Activated CD4-positive, alpha-beta memory T cell treated with anti-CD3 and anti-CD28 coated beads for 36 hours (primary cell): ENCODE results near the gene GLIPR1. TPM values are rescaled to one million over a fixed set of nuclear protein-coding genes. Genes with fewer than 3 reads are reported as not detected.
"Not testable (repeated sequence)": the region's sequence is repeated elsewhere in the genome, so short reads cannot be mapped to it uniquely, and the experiment has no call there.

ENCODE experiments used
- CTCF ChIA-PET: fragments of 350-600 bp; sonication (Branson Sonifier 250); formaldehyde crosslinking; loops from one replicate; lab custom pipeline; 2021; ENCODE audit warnings: antibody characterized with exemption, inconsistent platforms; lab: Charles Lee
- POLR2A ChIA-PET: fragments of 350-600 bp; sonication (Branson Sonifier 250); formaldehyde crosslinking; loops from one replicate; lab custom pipeline; 2021; ENCODE audit warnings: antibody characterized with exemption; lab: Charles Lee
- DNase-seq: peaks from one replicate; pipeline ENCODE4 v3.0.0-alpha.2; 2020
- H3K27ac Mint-ChIP-seq: one replicate; pipeline ENCODE4 v1.8.0; 2021; ENCODE audit warnings: mixed read lengths
- H3K27me3 Mint-ChIP-seq: one replicate; pipeline ENCODE4 v1.8.0; 2021; ENCODE audit warnings: mixed read lengths
- H3K36me3 Mint-ChIP-seq: one replicate; pipeline ENCODE4 v1.8.0; 2021; ENCODE audit warnings: mixed read lengths
- H3K4me1 Mint-ChIP-seq: one replicate; pipeline ENCODE4 v1.8.0; 2021; ENCODE audit warnings: low read depth, mixed read lengths
- H3K4me3 Mint-ChIP-seq: one replicate; pipeline ENCODE4 v1.8.0; 2021; ENCODE audit warnings: mild to moderate bottlenecking, mixed read lengths
- H3K9me3 Mint-ChIP-seq: one replicate; pipeline ENCODE4 v1.8.0; 2021; ENCODE audit warnings: mixed read lengths
- intact Hi-C: fragments of 100-400 bp; cut with micrococcal nuclease; formaldehyde crosslinking; loops from one replicate; pipeline ENCODE4 v1.15.1; 2023
- total RNA-seq, 2 experiments: library from RNA; stranded (reverse); gene quantifications; one replicate each; pipeline ENCODE4 v1.2.3, GENCODE V29; 2021

The GLIPR1 gene
- total RNA-seq, 2 experiments from 2014 or later, result 5.8 to 6.8 TPM

GRCh38 chr12:75521224-75521623, 40.7 kb downstream of the GLIPR1 start:
- CTCF ChIA-PET, H3K4me3 Mint-ChIP-seq, H3K9me3 Mint-ChIP-seq, POLR2A ChIA-PET, H3K36me3 Mint-ChIP-seq, intact Hi-C loops, H3K27ac Mint-ChIP-seq, H3K4me1 Mint-ChIP-seq, DNase-seq: not testable (repeated sequence)
- peaks cover 16% of the 10 kb centered on the region for H3K27me3 Mint-ChIP-seq

- CTCF ChIA-PET, H3K4me1 Mint-ChIP-seq, intact Hi-C loops, H3K9me3 Mint-ChIP-seq, H3K4me3 Mint-ChIP-seq, H3K36me3 Mint-ChIP-seq, POLR2A ChIA-PET, H3K27ac Mint-ChIP-seq, DNase-seq: not testable (repeated sequence)
- H3K27me3 Mint-ChIP-seq, result peaks cover 16% of the 10 kb centered on the region
Observed at GRCh38 chr12:75522124-75522523, 41.6 kb downstream of the GLIPR1 start.

GRCh38 chr12:75525263-75525662, 44.7 kb downstream of the GLIPR1 start:
- Mint-ChIP-seq H3K9me3 (no peaks in the 10 kb centered on the region), H3K27me3 (peaks cover 19% of the 10 kb centered on the region), H3K4me1 (peaks cover 6% of the 10 kb centered on the region), H3K27ac (no peak overlapping the region), H3K4me3 (no peak overlapping the region), H3K36me3 (no peaks in the 10 kb centered on the region)
- CTCF ChIA-PET, result interaction anchor here (1.0 to 5.2 kb wide), 6 partner anchors 18 to 512 kb away, joined by 3 to 67 read pairs (median 18); partner anchors contain the start of gene PHLDA1
- POLR2A ChIA-PET, result no interaction called here
- no peak for DNase-seq
- intact Hi-C loops, result loop anchor here (5.0 kb wide), 2 partner anchors 932 to 1062 kb away; no protein-coding TSS in a partner anchor

GRCh38 chr12:75526655-75527511, 46.3 kb downstream of the GLIPR1 start:
- ChIA-PET CTCF (interaction anchor here (0.6 to 5.2 kb wide), 34 partner anchors 8 to 1061 kb away, joined by 3 to 67 read pairs (median 4); partner anchors contain the start of genes GLIPR1L1 and PHLDA1), POLR2A (interaction anchor here (1.1 to 1.6 kb wide), 2 partner anchors 289 to 510 kb away, joined by 3 to 4 read pairs; no protein-coding TSS in a partner anchor)
- Mint-ChIP-seq H3K27ac (no peak overlapping the region), H3K4me3 (no peak overlapping the region), H3K4me1 (peaks cover 6% of the 10 kb centered on the region), H3K36me3 (no peaks in the 10 kb centered on the region), H3K27me3 (peaks cover 19% of the 10 kb centered on the region), H3K9me3 (no peaks in the 10 kb centered on the region)
- intact Hi-C loops, result loop anchor here (1.0 to 5.0 kb wide), 6 partner anchors 288 to 1060 kb away; partner anchors contain the start of gene PHLDA1
- peak; percentile 21 for DNase-seq

GRCh38 chr12:75528272-75528671, 47.7 kb downstream of the GLIPR1 start:
- no peak overlapping the region for H3K27ac Mint-ChIP-seq
- no peaks in the 10 kb centered on the region for H3K9me3 Mint-ChIP-seq
- ChIA-PET POLR2A (interaction anchor here (1.1 kb wide), 1 partner anchor 288 kb away, joined by 3 read pairs; no protein-coding TSS in a partner anchor), CTCF (interaction anchor here (1.1 to 5.2 kb wide), 9 partner anchors 15 to 520 kb away, joined by 3 to 67 read pairs (median 5); partner anchors contain the start of gene PHLDA1)
- peaks cover 12% of the 10 kb centered on the region for H3K27me3 Mint-ChIP-seq
- no peak overlapping the region for H3K4me3 Mint-ChIP-seq
- H3K36me3 Mint-ChIP-seq, result no peaks in the 10 kb centered on the region
- DNase-seq, result no peak
- peaks cover 6% of the 10 kb centered on the region for H3K4me1 Mint-ChIP-seq
- intact Hi-C loops, result loop anchor here (5.0 kb wide), 2 partner anchors 929 to 1059 kb away; no protein-coding TSS in a partner anchor

GRCh38 chr12:75528692-75529091, 48.1 kb downstream of the GLIPR1 start:
- intact Hi-C loops, result loop anchor here (5.0 kb wide), 2 partner anchors 929 to 1059 kb away; no protein-coding TSS in a partner anchor
- H3K36me3 Mint-ChIP-seq, result no peaks in the 10 kb centered on the region
- no peak overlapping the region for H3K4me3 Mint-ChIP-seq
- no peak for DNase-seq
- H3K9me3 Mint-ChIP-seq, result no peaks in the 10 kb centered on the region
- POLR2A ChIA-PET, result no interaction called here
- no peak overlapping the region for H3K27ac Mint-ChIP-seq
- H3K4me1 Mint-ChIP-seq, result peaks cover 6% of the 10 kb centered on the region
- CTCF ChIA-PET, result interaction anchor here (1.2 to 5.2 kb wide), 8 partner anchors 15 to 520 kb away, joined by 3 to 67 read pairs (median 4); partner anchors contain the start of gene PHLDA1
- peaks cover 12% of the 10 kb centered on the region for H3K27me3 Mint-ChIP-seq

GRCh38 chr12:75529316-75529715, 48.8 kb downstream of the GLIPR1 start:
- intact Hi-C loops, result loop anchor here (5.0 kb wide), 2 partner anchors 928 to 1058 kb away; no protein-coding TSS in a partner anchor
- CTCF ChIA-PET, result interaction anchor here (1.3 to 5.2 kb wide), 3 partner anchors 14 to 508 kb away, joined by 4 to 67 read pairs (median 62); partner anchors contain the start of gene PHLDA1
- peaks cover 6% of the 10 kb centered on the region for H3K4me1 Mint-ChIP-seq

GRCh38 chr12:75529826-75530225, 49.3 kb downstream of the GLIPR1 start:
- no peaks in the 10 kb centered on the region for H3K9me3 Mint-ChIP-seq
- H3K27me3 Mint-ChIP-seq, result peaks cover 13% of the 10 kb centered on the region
- H3K27ac Mint-ChIP-seq, result no peak overlapping the region
- ChIA-PET CTCF (interaction anchor here (5.2 kb wide), 1 partner anchor 507 kb away, joined by 62 read pairs; no protein-coding TSS in a partner anchor), POLR2A (no interaction called here)
- H3K36me3 Mint-ChIP-seq, result no peaks in the 10 kb centered on the region
- DNase-seq, result no peak
- H3K4me3 Mint-ChIP-seq, result no peak overlapping the region
- intact Hi-C loops, result loop anchor here (5.0 kb wide), 2 partner anchors 927 to 1057 kb away; no protein-coding TSS in a partner anchor
- H3K4me1 Mint-ChIP-seq, result peaks cover 6% of the 10 kb centered on the region

More at GRCh38 chr12:75529316-75529715, 48.8 kb downstream of the GLIPR1 start:
- Mint-ChIP-seq H3K27me3 (peaks cover 13% of the 10 kb centered on the region), H3K4me3 (no peak overlapping the region), H3K9me3 (no peaks in the 10 kb centered on the region), H3K36me3 (no peaks in the 10 kb centered on the region), H3K27ac (no peak overlapping the region)
- POLR2A ChIA-PET, result no interaction called here
- DNase-seq, result no peak

- no peak for DNase-seq
- Mint-ChIP-seq H3K27ac (no peak overlapping the region), H3K27me3 (peaks cover 6% of the 10 kb centered on the region), H3K9me3 (no peaks in the 10 kb centered on the region), H3K36me3 (no peaks in the 10 kb centered on the region), H3K4me1 (no peaks in the 10 kb centered on the region), H3K4me3 (no peak overlapping the region)
- CTCF ChIA-PET, result no interaction called here
- intact Hi-C loops, result no loop called here
- POLR2A ChIA-PET, result no interaction called here
Observed at GRCh38 chr12:75533239-75533638, 52.7 kb downstream of the GLIPR1 start.

GRCh38 chr12:75539889-75540288, 59.3 kb downstream of the GLIPR1 start:
- intact Hi-C loops, result no loop called here
- H3K4me1 Mint-ChIP-seq, result no peaks in the 10 kb centered on the region
- POLR2A ChIA-PET, result no interaction called here
- H3K36me3 Mint-ChIP-seq, result no peaks in the 10 kb centered on the region
- DNase-seq, result no peak
- no peak overlapping the region for H3K4me3 Mint-ChIP-seq
- CTCF ChIA-PET, result interaction anchor here (0.6 kb wide), 1 partner anchor 1144 kb away, joined by 3 read pairs; no protein-coding TSS in a partner anchor
- no peak overlapping the region for H3K27ac Mint-ChIP-seq
- peaks cover 7% of the 10 kb centered on the region for H3K27me3 Mint-ChIP-seq
- no peaks in the 10 kb centered on the region for H3K9me3 Mint-ChIP-seq

- no peak for DNase-seq
- Mint-ChIP-seq H3K4me3 (no peak overlapping the region), H3K27me3 (peaks cover 12% of the 10 kb centered on the region), H3K36me3 (no peaks in the 10 kb centered on the region), H3K9me3 (no peaks in the 10 kb centered on the region), H3K4me1 (no peaks in the 10 kb centered on the region), H3K27ac (no peak overlapping the region)
- CTCF ChIA-PET, result interaction anchor here (1.7 to 1.9 kb wide), 2 partner anchors 14 to 16 kb away, joined by 4 to 8 read pairs; no protein-coding TSS in a partner anchor
- POLR2A ChIA-PET, result interaction anchor here (0.6 kb wide), 1 partner anchor 15 kb away, joined by 4 read pairs; no protein-coding TSS in a partner anchor
- intact Hi-C loops, result no loop called here
Observed at GRCh38 chr12:75542942-75543341, 62.4 kb downstream of the GLIPR1 start.
